ENCODE measurements around the gene PLTP.

PLTP gene

GRCh38 chr20:45861221-45862075, 50.5 kb downstream of the PLTP start:
- DNase-seq = no peak
- intact Hi-C loops (cut with DNase I) = no loop called here

GRCh38 chr20:45860560-45861220, 51.3 kb downstream of the PLTP start:
- intact Hi-C loops (cut with DNase I) = no loop called here
- no peak for DNase-seq

DNA sequence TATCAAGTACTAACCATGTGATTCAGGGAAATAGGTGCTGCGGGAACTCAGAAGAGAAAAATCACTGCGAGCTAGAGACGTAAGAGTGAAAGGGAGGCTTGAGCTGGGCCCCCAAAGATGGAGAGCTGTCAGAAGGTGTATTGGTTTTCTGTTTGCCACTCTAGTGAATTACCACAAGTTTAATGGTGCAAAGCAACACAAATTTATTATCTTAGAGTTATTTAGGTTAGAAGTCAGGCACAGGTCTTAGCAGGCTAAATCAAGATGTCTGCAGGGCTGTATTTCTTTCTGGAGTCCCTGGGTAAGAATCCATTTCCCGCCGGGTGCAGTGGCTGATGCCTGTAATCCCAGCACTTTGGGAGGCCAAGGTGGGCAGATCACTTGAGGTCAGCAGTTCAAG, 52.0 kb downstream of the PLTP start:
- DNase-seq = no peak
- intact Hi-C loops (cut with DNase I) = no loop called here

GRCh38 chr20:45857882-45858216, 54.1 kb downstream of the PLTP start:
- intact Hi-C loops (cut with DNase I) = no loop called here
- DNase-seq = peak in 6 of 42 donors; percentile 11 to 62 (median 40)

GRCh38 chr20:45857114-45857881, 54.7 kb downstream of the PLTP start, which contains the start of the genes ACOT8 and ZSWIM3:
Gene ACOT8, minus strand, starts transcription at chr20:45857392. Its CDS starts 77 bp downstream, at chr20:45857315.
Gene ZSWIM3, plus strand, starts transcription at chr20:45857614. Its CDS starts 212 bp downstream, at chr20:45857826.
- DNase-seq = peak; percentile 79 to 100 (median 97)
- intact Hi-C loops (cut with DNase I) = no loop called here

GRCh38 chr20:45853484-45853883, 58.5 kb downstream of the PLTP start:
- intact Hi-C loops (cut with DNase I) = no loop called here
- DNase-seq = no peak

GRCh38 chr20:45852326-45852725, 59.6 kb downstream of the PLTP start:
- intact Hi-C loops (cut with DNase I) = no loop called here
- DNase-seq = no peak

- intact Hi-C loops (cut with DNase I) = no loop called here
- DNase-seq = no peak
These were observed 60.5 kb downstream of the PLTP start for GRCh38 chr20:45851501-45851900.

DNA sequence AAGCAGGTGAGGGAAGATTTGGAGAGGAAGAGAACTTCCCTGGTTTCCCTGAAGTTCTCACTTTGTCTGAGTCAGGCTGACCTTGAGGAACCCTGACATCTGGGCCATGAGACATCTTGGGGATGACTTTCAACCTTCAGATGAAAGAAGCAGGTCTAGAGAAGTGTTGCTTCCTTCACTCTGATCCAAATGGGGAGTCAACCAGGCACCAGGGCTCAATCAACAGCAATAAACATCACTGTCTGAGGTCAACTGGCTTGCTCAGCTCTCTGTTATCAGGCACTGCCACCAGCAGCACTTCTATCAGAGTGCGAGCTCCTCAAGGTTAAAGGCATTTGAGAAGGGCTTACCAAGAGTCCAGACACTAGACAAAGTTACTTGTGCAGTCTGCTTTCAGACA, 61.0 kb downstream of the PLTP start:
- intact Hi-C loops (cut with DNase I) = no loop called here
- DNase-seq = no peak

- no peak for DNase-seq
- intact Hi-C loops (cut with DNase I) = no loop called here
These were observed 61.7 kb downstream of the PLTP start for GRCh38 chr20:45850238-45850637.

GRCh38 chr20:45848969-45849582, 62.9 kb downstream of the PLTP start:
- no peak for DNase-seq
- intact Hi-C loops (cut with DNase I) = no loop called here
